NT2/D1 (cell line): ENCODE measurements around the gene TNFRSF13B.

Experiments used
- SUZ12 ChIP-seq: IDR thresholded peaks from 2 replicates; pipeline ENCODE4 v1.6.1; 2011; ENCODE audit not compliant: insufficient read length, insufficient read depth; ENCODE audit errors: extremely low read depth
- YY1 ChIP-seq: IDR thresholded peaks from 2 replicates; pipeline ENCODE4 v1.6.1; 2011; ENCODE audit not compliant: insufficient read length, insufficient read depth
- ZNF274 ChIP-seq: IDR thresholded peaks from 2 replicates; pipeline ENCODE4 v1.6.1; 2011; ENCODE audit warnings: mild to moderate bottlenecking, low read depth, low read length

DNA sequence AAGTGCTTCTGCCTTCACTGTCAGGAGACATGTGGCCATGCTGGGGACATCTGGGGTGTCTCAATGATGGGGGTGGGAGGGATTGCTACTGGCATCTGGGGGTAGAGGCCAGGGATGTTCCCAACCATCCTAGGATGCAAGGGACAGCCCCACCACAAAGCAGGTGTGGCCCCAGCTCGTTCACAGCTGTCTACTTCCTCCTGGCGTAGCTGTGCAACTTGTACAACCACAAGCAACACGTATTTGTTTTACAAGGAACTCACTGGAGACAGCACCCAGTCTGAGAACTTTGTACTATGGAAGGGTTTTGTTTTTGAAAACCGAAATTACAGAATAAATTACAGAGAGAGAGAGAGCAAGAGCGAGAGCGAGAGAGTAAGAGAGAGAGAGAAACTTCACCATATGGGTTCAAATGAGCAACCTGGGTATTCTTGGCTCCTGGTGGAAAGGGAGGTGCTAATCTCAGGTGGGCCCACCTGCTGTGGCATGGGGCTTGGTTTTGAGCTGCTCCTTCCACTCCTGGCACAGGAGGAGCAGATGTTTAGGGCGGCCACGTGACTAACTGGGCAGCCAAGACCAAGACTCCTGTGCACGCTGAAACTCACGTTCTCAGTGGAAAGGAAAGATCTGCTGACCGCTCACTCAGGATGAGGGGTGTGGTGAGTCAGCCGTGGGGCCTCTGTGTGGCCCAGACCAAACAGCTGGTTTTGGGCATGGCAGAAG, 17.5 kb upstream of the TNFRSF13B start:
- TF ChIP-seq ZNF274 = no peak
- no peak for TF ChIP-seq YY1
- TF ChIP-seq SUZ12 = no peak
